ENCODE results near the gene ZNF644. TPM values are rescaled to one million over a fixed set of nuclear protein-coding genes. Genes with fewer than 3 reads are reported as not detected.
"Not testable (repeated sequence)": the region's sequence is repeated elsewhere in the genome, so short reads cannot be mapped to it uniquely, and the experiment has no call there.

ZNF644 gene
- total RNA-seq, 1 experiment from 2014 or later = 36.5 TPM

GRCh38 chr1:90892196-90892595, 129.6 kb downstream of the ZNF644 start:
- H3K27me3 ChIP-seq (ENCODE audit: insufficient read depth, low read depth); H3K4me2 ChIP-seq; H3K27ac ChIP-seq; H3F3A ChIP-seq (ENCODE audit: insufficient read depth, low read depth); H3K36me3 ChIP-seq (ENCODE audit: low read depth); CTCF ChIA-PET; H3K4me1 ChIP-seq (replicated peaks; ENCODE audit: insufficient read depth); H3K4me3 ChIP-seq; H3K9me3 ChIP-seq (ENCODE audit: insufficient read depth, low read depth); H4K20me1 ChIP-seq (ENCODE audit: insufficient read depth); H2AFZ ChIP-seq; intact Hi-C loops (cut with micrococcal nuclease; ENCODE audit: unreplicated experiment); POLR2A ChIA-PET (ENCODE audit: unreplicated experiment); BruUV-seq (replicated peaks); H3K79me2 ChIP-seq (ENCODE audit: low read depth); H3K9me2 ChIP-seq (ENCODE audit: insufficient read depth); DNase-seq: not testable (repeated sequence)

GRCh38 chr1:90891756-90892155, 130.1 kb downstream of the ZNF644 start:
- H3K27ac ChIP-seq; H3F3A ChIP-seq (ENCODE audit: insufficient read depth, low read depth); H2AFZ ChIP-seq; H3K4me1 ChIP-seq (replicated peaks; ENCODE audit: insufficient read depth); H3K9me3 ChIP-seq (ENCODE audit: insufficient read depth, low read depth); CTCF ChIA-PET; H3K27me3 ChIP-seq (ENCODE audit: insufficient read depth, low read depth); H4K20me1 ChIP-seq (ENCODE audit: insufficient read depth); POLR2A ChIA-PET (ENCODE audit: unreplicated experiment); H3K79me2 ChIP-seq (ENCODE audit: low read depth); H3K9me2 ChIP-seq (ENCODE audit: insufficient read depth); BruUV-seq (replicated peaks); intact Hi-C loops (cut with micrococcal nuclease; ENCODE audit: unreplicated experiment); H3K36me3 ChIP-seq (ENCODE audit: low read depth); H3K4me2 ChIP-seq; DNase-seq; H3K4me3 ChIP-seq: not testable (repeated sequence)

DNA sequence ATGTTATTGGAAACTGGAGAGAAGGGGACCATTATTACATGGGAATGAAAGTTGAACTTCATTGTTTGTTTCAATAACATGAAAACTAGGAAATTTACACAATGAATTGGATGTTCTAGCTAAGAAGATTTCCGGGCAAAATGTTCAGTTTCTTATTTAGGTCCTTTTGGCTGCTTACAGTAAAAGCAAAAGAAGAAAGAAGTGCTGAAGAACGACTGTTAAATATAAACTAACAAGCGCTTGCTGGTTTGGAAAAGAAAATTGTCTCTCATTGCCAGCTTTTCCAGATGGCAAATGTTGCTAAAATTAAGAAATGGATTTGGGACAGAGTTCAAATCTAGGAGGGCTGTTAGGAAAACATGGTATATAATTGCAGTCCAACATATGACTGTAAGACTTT, 139.6 kb downstream of the ZNF644 start:
- BruUV-seq (replicated peaks) = no TSS peak
- ChIA-PET CTCF (no interaction called here), POLR2A (ENCODE audit: unreplicated experiment) (interaction anchor here (0.7 kb wide), 1 partner anchor 1148 kb away, joined by 3 read pairs; no protein-coding TSS in a partner anchor)
- no peak overlapping the region for H2AFZ ChIP-seq
- H3K36me3 ChIP-seq (ENCODE audit: low read depth) = no peaks in the 10 kb centered on the region
- no peak overlapping the region for H3K4me3 ChIP-seq
- no peaks in the 10 kb centered on the region; the same call in 1 of the 2 replicates for H3K9me2 ChIP-seq (ENCODE audit: insufficient read depth)
- H4K20me1 ChIP-seq (ENCODE audit: insufficient read depth) = no peaks in the 10 kb centered on the region
- no peaks in the 10 kb centered on the region for H3F3A ChIP-seq (ENCODE audit: insufficient read depth, low read depth)
- no peaks in the 10 kb centered on the region for H3K4me1 ChIP-seq (replicated peaks; ENCODE audit: insufficient read depth)
- no peaks in the 10 kb centered on the region for H3K27me3 ChIP-seq (ENCODE audit: insufficient read depth, low read depth)
- no peak for DNase-seq
- no peaks in the 10 kb centered on the region for H3K79me2 ChIP-seq (ENCODE audit: low read depth)
- intact Hi-C loops (cut with micrococcal nuclease; ENCODE audit: unreplicated experiment) = no loop called here
- peaks cover 28% of the 10 kb centered on the region for H3K9me3 ChIP-seq (ENCODE audit: insufficient read depth, low read depth)
- H3K4me2 ChIP-seq = no peak overlapping the region
- TF ChIP-seq EZH2 (IDR thresholded peaks at IDR 0.05; ENCODE audit: low read depth) (no peak), CTCF (conservative IDR thresholded peaks at IDR 0.05) (no peak)
- H3K27ac ChIP-seq = no peak overlapping the region

GRCh38 chr1:90881034-90881433, 140.8 kb downstream of the ZNF644 start:
- CTCF ChIA-PET = no interaction called here
- Histone ChIP-seq H4K20me1 (ENCODE audit: insufficient read depth) (no peaks in the 10 kb centered on the region), H3K4me3 (no peak overlapping the region), H3F3A (ENCODE audit: insufficient read depth, low read depth) (no peaks in the 10 kb centered on the region), H3K9me3 (ENCODE audit: insufficient read depth, low read depth) (peaks cover 28% of the 10 kb centered on the region), H3K79me2 (ENCODE audit: low read depth) (no peaks in the 10 kb centered on the region), H3K27ac (no peak overlapping the region), H3K4me2 (no peak overlapping the region), H3K9me2 (ENCODE audit: insufficient read depth) (no peaks in the 10 kb centered on the region), H2AFZ (no peak overlapping the region), H3K36me3 (ENCODE audit: low read depth) (no peaks in the 10 kb centered on the region), H3K4me1 (replicated peaks; ENCODE audit: insufficient read depth) (no peaks in the 10 kb centered on the region), H3K27me3 (ENCODE audit: insufficient read depth, low read depth) (no peaks in the 10 kb centered on the region)
- POLR2A ChIA-PET (ENCODE audit: unreplicated experiment) = no interaction called here
- no TSS peak for BruUV-seq (replicated peaks)
- intact Hi-C loops (cut with micrococcal nuclease; ENCODE audit: unreplicated experiment) = no loop called here
- TF ChIP-seq CTCF (conservative IDR thresholded peaks at IDR 0.05) = no peak
- no peak for TF ChIP-seq EZH2 (IDR thresholded peaks at IDR 0.05; ENCODE audit: low read depth)
- no peak for DNase-seq
